HG03039 (cell line): ENCODE data around the gene NOSIP.

Experiments
- ATAC-seq: cut with Tn5 transposase; IDR thresholded peaks from one replicate; pipeline ENCODE4 v1.9.1; 2021; ENCODE audit warnings: mild to moderate bottlenecking, moderate library complexity; ENCODE audit not compliant: unreplicated experiment

The NOSIP gene

DNA sequence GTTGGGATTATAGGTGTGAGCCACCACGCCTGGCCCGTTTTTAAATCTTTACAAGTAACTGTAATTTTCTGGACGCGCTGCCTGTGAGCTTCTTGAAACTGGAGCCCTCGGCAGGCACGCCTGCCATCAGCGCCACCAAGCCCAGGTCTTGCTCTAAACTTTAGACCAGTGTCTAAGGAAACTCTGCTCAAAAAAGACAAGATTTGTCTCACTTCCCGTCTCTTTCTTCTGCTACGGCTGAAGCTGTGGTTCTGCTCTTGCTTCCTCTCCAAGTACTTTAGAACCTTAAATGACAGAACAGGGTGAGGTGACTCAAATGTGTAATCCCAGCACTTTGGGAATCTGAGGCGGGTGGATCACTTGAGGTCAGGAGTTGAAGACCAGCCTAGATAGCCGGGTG, 27.6 kb downstream of the NOSIP start:
- ATAC-seq: no peak

DNA sequence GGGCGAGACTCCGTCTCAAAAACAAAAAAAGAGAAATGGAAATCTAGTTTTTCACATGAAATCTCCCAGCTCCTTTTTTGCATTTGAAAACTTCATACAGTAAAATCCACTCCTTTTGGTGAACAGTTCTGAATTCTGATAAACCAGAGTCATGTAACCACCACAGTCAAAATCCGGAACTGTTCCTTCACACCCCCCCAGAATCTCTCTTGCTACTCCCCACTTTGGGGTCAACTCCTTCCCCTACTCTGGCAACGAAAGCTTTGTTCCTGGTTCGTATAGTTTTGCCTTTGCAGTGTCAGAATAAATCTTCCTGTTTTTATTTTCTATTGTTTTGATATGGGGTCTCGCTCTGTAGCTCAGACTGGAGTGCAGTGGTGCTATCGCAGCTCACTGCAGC, 28.8 kb downstream of the NOSIP start:
- ATAC-seq: no peak

DNA sequence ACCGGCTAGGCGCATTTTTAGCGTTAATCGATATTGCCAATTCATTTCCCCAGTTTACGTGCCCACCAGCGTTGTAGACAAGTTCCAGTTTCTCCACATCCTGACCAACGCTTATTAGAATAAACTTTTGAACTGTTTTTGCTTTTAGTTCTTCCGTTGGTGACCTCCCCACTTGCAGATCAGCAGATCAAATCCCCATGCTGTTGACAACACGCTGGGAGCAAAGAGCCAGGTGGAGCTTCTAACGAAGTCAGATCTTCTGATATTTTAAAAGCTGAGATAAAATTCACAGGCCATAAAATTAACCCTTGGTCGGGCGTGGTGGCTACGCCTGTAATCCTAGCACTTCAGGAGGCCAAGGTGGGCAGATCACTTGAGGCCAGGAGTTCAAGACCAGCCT, 31.3 kb downstream of the NOSIP start:
- no peak for ATAC-seq

DNA sequence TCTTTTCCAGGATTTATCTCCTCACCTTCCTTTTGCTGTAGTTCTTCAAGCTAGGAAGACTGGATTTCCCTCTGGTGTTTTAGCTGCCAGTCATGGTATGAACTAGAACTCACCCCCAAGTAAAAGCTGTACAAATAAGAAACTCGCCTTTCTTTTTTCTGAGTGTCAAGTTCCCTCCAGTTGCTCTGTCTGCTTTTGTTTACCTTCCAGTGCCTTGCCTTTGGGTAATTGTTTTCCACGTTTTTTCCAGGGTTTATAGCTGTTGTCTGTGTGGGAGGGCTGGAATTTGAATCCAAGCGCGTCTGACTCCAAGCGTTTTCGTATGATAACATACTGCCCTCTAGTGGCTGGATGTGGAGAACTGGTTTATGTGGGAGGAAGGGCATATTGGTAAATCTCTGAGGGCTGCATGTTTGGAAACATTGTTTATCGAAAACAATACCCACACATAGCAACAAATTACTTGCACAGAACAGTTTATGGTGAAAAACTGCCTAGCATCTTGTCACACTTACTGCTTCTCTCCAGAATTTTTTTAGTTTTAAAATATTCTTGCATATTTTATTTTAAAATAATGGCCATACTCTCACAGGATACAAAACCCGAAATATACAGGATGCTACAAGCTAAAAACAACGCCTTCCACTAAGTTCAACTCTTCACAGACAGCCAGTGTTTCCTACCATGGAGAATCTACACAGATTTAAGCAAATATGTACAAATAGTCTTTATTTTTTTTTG, 33.4 kb downstream of the NOSIP start:
- no peak for ATAC-seq

DNA sequence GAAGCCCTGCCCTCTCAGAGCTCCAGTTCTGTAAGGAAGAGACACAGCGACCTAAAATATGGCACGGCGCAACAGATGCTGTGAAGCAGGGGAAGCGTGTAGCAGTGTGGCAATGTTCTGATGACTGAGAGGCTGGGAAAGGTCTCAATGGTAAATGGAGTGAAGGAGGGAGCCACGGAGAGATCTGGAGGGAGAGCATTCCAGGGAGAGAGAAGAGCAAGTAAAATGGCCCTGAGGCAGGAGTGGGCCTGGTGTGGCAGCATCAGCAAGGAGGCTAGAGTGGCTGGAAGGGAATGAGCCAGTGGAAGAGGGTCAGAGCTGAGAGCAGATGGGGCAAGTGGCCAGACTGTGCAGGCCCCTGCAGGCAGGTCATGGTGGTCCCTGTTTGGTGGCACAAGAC, 36.2 kb downstream of the NOSIP start:
- no peak for ATAC-seq

DNA sequence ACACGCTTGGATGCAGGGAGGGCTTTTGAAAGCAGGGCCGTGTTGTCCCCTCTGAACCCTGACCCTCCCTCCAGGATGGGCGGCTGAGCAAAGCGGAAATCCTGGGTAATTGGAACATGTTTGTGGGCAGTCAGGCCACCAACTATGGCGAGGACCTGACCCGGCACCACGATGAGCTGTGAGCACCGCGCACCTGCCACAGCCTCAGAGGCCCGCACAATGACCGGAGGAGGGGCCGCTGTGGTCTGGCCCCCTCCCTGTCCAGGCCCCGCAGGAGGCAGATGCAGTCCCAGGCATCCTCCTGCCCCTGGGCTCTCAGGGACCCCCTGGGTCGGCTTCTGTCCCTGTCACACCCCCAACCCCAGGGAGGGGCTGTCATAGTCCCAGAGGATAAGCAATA, 37.3 kb downstream of the NOSIP start:
- ATAC-seq: no peak

DNA sequence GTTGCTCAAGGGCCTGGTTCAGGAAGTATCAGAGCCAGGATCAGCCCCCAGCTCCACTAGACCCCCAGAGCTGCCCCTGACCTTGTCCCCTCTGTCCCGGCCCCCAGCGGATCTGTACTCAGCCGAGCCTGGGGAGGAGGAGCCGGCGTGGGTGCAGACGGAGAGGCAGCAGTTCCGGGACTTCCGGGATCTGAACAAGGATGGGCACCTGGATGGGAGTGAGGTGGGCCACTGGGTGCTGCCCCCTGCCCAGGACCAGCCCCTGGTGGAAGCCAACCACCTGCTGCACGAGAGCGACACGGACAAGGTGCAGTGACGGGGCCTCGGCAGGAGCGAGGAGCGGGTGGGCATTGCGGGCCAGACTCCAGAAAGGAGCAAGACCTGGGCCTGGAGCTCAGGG, 37.9 kb downstream of the NOSIP start:
- ATAC-seq: no peak

DNA sequence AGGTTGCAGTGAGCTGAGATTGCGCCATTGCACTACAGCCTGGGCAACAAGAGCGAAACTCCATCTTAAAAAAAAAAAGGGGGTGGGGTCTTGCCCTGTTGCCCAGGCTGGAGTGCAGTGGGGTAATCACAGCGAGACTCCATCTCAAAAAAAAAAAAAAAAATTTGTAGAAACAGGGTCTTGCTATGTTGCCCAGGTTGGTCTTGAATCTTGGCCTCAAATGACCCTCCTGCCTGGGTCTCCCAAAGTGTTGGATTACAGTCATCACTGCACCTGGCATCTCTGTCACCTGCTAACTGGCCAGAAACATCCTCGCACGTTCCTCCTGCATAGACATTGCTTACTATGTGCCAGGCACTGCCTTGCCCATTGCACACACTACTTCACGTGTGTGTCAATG, 38.4 kb downstream of the NOSIP start:
- no peak for ATAC-seq

DNA sequence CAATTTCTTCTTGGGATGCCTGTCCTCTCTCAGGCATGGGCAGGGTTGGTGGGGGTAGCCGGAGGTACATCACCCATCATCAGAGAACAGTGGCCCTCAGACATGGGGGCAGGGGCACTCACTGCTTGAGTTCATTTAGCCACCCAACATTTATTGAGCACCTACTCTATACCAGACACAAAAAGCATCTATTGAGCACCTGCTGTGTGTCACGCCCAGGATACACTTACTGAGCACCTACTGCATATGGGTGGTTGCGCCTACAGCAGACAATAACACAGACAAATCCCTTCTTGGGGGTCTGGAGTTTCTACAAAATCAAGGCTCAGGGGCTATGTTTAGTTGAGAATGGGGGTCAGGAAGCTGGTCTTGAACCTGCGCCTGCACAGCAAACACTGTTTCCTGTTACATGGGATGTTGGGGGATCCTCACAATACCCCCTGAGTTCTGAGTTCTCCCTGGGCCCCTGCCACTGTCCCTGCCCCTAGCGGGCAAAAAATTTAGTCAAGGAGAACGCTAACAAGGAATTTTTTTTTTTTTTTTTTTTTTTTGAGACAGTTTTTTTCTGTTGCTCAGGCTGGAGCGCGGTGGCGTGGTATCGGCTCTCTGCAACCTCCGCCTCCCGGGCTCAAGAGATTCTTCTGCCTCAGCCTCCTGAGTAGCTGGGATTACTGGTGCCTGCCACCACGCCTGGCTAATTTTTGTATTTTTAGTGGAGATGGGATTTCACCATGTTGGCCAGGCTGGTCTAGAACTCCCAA, 41.0 kb downstream of the NOSIP start:
- ATAC-seq: no peak

DNA sequence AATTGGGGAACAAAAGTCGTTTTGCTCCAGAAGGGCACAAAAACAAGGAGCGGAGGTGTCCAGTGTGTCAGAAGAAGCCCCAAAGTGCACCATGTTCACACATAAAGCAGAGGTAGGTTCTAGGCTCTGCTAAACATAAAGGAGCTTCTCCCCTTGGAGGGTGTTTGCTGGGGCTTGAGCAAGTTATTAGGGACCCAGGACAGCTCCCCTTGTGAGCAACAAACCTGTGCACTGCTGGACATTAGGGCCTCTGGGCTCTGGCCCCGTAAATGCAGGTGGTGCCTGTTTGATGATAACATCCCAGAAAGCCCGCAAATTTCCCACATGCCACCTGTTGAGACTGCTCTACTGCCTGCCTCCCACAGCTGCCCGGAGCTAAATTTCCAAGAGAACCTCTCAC, 41.7 kb downstream of the NOSIP start:
- ATAC-seq: no peak

DNA sequence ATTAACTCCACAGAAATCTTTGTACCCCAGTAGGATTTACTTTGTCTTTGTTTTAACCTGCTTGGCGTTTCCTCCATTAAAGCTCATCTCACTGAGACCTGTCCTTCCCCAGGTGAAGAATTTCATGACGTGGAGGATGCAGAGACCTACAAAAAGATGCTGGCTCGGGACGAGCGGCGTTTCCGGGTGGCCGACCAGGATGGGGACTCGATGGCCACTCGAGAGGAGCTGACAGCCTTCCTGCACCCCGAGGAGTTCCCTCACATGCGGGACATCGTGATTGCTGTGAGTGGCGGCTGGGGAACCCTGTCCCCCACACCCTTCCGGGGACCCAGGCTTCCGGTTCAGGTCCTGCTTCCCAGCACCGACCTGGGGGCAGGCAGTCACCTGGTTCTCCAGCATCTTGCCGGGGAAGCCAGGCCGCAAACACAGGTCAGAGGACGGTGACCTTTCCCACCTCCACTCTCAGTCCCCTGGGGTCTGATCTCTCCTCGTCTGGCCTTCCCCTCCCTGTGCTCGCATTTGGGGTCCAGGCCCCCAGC, 43.4 kb downstream of the NOSIP start:
- no peak for ATAC-seq

DNA sequence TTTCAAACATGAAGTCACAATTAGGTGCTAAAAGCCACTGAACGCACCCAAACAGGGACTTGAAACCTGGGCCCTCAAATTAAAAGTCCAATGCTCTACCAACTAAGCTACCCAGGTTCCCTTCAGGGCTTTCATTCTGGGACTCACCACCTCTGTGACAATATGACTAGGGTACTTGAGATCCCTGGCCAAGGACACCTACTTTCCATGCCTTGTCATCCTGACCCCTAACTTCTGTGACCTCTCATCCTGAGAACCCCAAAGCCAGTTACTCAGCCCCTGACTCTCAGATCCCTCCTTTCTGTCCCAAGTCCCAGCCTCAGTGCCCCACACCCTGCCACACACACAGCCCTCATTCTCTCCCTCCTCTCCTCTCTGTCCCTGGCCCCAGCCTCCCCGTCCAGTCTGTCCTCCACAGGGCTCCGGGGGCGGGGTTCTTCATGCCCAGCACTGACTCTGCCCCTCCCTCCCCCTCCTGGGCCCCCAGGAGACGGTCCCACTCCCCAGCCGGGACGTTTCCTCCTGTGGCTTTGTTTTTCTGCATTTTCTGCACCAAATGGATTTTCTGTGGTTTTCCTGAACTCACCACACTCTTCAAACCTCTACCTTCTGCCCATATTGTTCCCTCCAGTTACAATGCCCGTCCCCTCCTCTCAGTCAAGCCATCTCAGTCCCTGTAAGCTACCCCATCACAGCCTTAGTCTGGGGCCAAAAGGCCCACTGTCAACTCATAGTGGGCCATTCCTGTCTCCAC, 45.5 kb downstream of the NOSIP start:
- ATAC-seq: no peak

DNA sequence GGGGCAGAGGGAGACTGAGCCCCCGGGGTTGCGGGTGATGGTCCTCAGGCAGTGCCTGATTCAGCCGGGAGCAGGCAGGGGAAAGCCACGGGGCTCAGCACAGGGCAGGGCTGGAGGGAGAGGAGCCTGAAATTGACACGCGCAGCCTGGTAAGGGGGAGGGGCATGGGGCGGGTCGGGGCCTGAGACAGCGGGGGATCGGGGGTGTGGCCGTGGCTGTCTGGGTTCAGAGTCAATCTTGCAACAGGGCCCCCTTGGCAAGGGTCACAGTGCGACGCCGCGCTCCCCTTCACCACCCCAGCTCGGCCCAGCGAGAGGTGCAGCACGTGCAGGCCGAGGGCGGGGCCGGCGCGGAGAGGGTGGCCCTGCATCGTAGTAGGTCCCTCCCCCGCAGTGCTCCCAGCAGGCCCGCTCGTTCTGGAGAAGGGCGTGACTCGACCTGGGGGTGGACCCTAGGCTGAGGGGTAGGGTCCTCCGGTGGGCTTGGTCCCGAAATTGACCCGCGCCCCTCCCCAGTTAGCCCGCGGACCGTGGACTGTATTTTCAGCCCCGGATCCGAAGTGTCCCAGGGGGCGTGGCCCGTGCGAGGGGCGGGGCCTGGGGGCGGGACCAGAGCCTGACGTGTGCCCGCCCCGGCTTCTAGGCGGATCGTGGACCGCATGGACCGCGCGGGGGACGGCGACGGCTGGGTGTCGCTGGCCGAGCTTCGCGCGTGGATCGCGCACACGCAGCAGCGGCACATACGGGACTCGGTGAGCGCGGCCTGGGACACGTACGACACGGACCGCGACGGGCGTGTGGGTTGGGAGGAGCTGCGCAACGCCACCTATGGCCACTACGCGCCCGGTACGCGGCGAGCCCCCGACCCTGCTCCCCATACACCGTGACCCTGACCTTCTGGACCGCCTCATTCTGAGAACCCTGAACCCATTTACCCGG, 46.5 kb downstream of the NOSIP start:
- peak; percentile 55 for ATAC-seq

DNA sequence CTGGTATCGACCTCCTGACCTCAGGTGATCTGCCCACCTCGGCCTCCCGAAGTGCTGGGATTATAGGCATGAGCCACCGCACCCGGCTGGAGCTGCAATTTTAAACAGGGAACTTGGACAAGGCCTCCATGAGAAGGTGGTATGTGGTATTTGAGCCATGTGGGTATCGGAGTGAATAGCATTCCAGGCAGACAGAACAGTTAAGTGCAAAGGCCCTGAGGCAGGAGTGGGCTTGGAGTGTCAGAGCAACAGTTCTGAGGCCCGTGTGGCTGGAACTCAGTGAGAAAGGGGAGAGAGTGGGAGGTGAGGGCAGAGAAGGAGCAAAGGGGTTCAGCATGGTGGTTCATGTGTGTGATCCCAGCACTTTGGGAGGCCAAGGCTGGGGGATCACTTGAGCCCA, 49.6 kb downstream of the NOSIP start:
- ATAC-seq: no peak

DNA sequence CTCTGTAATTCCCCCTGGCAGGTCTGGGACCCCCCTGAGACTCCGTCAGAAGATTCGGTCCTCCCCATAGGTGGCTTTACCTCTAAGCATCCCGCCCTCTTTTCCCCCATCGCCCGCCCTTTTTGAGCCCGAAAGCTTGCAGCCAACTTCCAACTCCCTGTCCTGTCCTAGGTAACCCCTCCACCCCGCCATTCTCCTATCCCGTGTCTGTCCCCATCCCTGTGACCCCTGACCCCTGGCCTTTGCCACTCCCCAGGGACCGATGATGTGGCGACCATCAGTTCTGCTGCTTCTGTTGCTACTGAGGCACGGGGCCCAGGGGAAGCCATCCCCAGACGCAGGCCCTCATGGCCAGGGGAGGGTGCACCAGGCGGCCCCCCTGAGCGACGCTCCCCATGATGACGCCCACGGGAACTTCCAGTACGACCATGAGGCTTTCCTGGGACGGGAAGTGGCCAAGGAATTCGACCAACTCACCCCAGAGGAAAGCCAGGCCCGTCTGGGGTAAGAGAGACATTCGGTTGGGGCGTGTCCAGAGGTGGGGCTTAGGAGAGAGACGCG, 52.1 kb downstream of the NOSIP start:
- ATAC-seq: no peak

DNA sequence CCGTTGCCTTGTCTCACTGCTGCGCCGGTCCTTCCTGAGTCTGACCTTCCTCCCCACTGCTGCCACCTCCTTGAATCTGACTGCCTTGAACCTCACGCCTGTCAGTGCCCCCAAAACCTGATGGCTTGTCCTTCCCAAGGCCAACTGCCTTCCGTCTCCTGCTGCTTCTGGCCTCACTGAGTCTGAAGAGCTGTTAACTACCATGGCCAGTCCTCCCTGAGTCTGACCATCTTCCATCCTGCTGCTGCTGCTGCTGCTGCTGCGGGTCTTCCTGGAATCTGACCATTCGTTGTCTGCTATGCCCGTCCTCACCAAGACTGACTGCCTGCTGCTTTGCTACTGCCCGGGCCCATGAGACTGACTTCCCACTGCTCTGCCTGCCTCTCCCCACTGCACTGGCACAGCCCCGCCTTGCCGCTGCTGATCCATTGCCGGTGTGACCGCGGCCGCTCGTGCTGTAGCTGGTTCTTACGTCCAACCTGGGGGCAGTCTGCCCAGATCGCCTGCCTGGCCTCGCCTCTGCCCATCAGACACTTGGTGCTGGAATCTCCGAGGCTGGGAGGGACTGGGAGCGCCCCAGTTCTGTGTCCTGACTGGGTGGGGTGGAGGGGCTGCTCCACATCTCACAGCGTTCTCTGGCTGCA, 55.4 kb downstream of the NOSIP start:
- no peak for ATAC-seq

DNA sequence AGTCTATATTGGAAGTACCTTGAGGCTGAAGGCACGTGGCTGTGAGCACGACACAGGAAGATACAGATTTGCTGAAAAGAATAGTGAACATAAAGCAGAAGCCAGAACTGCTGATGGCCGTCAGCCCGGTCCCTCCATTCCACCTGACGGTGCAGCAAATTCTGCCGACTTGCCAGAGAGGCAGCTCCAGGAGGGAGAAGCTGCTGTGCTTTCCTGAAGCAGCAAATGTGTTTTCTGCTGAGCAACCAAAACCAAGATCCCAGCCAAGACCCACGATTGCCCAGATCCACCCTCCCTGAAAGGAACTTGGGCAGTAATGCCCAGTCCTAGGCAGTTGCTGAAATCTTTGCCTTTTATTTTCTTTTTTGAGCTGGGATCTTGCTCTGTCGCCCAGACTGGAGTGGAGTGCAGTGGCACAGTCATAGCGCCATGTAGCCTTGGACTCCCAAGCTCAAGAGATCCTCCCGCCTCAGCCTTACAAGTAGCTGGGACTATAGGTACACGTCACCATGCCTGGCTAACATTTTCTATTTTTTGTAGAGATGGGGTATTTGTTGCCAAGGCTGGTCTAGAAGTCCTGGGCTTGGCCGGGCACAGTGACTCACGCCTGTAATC, 59.5 kb downstream of the NOSIP start:
- ATAC-seq: no peak

DNA sequence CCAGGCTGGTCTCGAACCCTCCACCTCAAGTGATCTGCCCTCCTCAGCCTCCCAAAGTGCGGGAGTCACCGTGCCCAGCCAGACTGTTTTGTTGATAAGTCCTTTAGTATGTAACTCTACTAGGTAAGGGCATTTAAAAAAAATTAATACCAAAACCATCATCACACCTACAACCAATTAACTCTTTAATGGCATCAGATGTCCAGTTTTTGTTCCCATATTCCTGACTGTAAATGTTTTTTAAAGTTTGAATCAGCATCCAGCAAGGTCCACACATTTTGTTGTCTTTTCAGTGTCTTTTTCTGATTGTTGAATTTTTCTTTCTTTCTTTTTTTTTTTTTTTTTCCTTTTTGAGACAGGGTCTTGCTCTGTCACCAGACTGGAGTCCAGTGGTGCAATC, 62.3 kb downstream of the NOSIP start:
- ATAC-seq: no peak

DNA sequence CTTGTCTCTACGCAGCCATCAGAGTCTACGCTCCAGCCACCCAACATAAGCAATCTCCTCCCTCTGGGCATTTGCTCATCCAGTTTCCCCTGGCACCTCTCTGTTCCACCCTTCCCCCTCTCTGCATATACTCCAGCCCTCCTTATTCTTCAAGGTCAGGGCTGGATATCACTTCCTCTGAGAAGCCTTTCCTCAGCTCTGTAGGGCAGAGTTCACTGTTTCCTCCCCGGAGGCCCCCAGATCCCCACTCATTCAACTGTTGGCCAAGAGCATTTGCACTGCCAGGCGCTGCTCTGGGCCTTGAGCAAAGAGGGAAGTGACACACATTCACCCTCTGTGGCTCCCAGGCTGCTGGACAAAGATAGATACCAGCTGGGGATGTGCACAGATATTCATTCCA, 64.6 kb downstream of the NOSIP start:
- no peak for ATAC-seq
